Mucosa of rectum (tissue), 2 donors: ENCODE data around the gene PAPLN.
"Not testable (repeated sequence)": the region's sequence is repeated elsewhere in the genome, so short reads cannot be mapped to it uniquely, and the experiment has no call there.

Experiments
- H3K27ac ChIP-seq, 2 donors: one replicate each; pipeline ENCODE4 v1.7.0; 2013; ENCODE audit warnings: inconsistent platforms in 2 of 2, low read depth in 2 of 2, low read length in 2 of 2
- H3K27me3 ChIP-seq, 2 donors: one replicate each; pipeline ENCODE4 v1.7.0; 2013; ENCODE audit warnings: low read length in 2 of 2; ENCODE audit not compliant: control insufficient read depth in 2 of 2, insufficient read depth in 2 of 2
- H3K36me3 ChIP-seq, 2 donors: one replicate each; pipeline ENCODE4 v1.7.0; 2013; ENCODE audit warnings: low read length in 2 of 2; ENCODE audit not compliant: control insufficient read depth in 2 of 2, insufficient read depth in 2 of 2
- H3K4me1 ChIP-seq, 2 donors: one replicate each; pipeline ENCODE4 v1.7.0; 2013; ENCODE audit warnings: low read length in 2 of 2, mild to moderate bottlenecking in 1 of 2; ENCODE audit not compliant: control insufficient read depth in 2 of 2, insufficient read depth in 2 of 2
- H3K4me3 ChIP-seq, 2 donors: one replicate each; pipeline ENCODE4 v1.7.0; 2013; ENCODE audit warnings: low read length in 2 of 2
- H3K9ac ChIP-seq, 2 donors: one replicate each; pipeline ENCODE4 v1.7.0; 2013; ENCODE audit warnings: low read length in 2 of 2, low read depth in 1 of 2, mild to moderate bottlenecking in 1 of 2
- H3K9me3 ChIP-seq, 2 donors: one replicate each; pipeline ENCODE4 v1.7.0; 2013; ENCODE audit warnings: low read length in 2 of 2; ENCODE audit not compliant: control insufficient read depth in 2 of 2
- donor health status: healthy.
- donor health status: Normal muscosa, but diverticular disease.

Gene PAPLN

DNA sequence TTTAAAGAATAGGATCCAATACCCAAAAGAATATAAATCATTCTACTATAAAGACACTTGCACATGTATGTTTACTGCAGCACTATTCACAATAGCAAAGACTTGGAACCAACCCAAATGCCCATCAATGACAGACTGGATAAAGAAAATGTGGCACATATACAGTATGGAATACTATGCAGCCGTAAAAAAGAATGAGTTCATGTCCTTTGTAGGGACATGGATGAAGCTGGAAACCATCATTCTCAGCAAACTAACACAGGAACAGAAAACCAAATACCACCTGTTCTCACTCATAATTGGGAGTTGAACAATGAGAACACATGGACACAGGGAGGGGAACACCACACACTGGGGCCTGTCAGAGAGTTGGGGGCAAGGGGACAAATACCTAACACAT is 71.9 kb downstream of the PAPLN start:
- H3K36me3 ChIP-seq, H3K9ac ChIP-seq, H3K9me3 ChIP-seq: not testable (repeated sequence)

DNA sequence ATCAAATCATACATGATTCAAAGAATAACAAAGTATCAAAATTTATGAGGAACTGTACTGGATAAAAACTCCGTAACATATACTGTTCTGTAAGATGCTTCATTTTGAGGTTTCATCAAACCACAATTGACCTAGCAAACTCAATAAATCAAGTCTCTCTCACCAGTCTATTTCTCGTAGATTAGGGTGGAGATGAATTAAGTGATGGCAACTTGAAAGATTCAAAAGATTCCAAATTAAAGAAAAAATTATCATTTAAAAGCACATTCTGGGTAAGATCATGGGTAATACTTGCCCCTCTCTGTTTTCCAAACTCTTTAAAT is 74.4 kb downstream of the PAPLN start:
- Histone ChIP-seq H3K27me3 (no peaks in the 10 kb centered on the region), H3K4me3 (peak overlapping the region in 1 of 2 donors; percentile 4), H3K27ac (no peak overlapping the region), H3K9ac (no peak overlapping the region), H3K4me1 (peaks cover 3% of the 10 kb centered on the region in 2 donors), H3K36me3 (no peaks in the 10 kb centered on the region), H3K9me3 (no peaks in the 10 kb centered on the region)

More for the DNA sequence above, 71.9 kb downstream of the PAPLN start:
- not testable (repeated sequence) for H3K27me3 ChIP-seq, H3K4me3 ChIP-seq, H3K27ac ChIP-seq, H3K4me1 ChIP-seq

DNA sequence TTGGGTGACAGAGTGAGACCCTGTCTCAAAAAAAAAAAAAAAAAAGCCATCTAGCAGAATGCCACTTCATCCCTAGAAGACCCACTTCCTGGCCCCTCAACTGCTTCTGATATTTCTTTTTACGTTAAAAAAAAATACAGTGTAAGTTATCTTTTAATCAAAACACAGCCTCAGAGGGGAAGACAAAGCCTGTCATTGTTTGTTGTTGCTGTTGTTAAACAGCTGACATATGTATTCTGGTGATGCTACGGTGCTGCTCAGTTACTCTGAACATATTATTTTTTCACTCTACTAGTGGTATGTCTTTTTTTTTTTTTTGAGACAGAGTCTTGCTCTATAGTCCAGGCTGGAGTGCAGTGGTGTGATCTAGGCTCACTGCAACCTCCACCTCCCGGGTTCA is 75.4 kb downstream of the PAPLN start:
- Histone ChIP-seq H3K9ac (no peak overlapping the region), H3K9me3 (no peaks in the 10 kb centered on the region), H3K4me1 (peaks cover 3% of the 10 kb centered on the region in 2 donors), H3K36me3 (no peaks in the 10 kb centered on the region), H3K27me3 (no peaks in the 10 kb centered on the region), H3K27ac (no peak overlapping the region), H3K4me3 (no peak overlapping the region)

DNA sequence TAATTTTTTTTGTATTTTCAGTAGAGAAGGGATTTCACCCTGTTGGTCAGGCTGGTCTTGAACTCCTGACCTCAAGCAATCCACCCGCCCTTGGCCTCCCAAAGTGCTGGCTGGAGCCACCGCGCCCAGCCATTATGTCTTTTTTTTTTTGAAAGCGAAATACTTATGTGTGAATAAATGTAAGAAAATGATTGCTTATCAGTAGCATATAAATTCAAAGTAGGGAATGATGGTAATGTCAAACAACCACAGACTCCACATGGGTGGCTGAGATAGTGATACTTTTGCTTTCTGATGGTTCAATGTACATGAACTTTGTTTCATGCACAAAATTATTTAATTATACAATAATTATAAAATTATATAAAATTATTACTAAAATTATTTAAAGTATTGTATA is 75.8 kb downstream of the PAPLN start:
- no peaks in the 10 kb centered on the region for H3K36me3 ChIP-seq
- no peak overlapping the region for H3K27ac ChIP-seq
- no peaks in the 10 kb centered on the region for H3K27me3 ChIP-seq
- H3K4me3 ChIP-seq, result no peak overlapping the region
- H3K9ac ChIP-seq, result no peak overlapping the region
- H3K4me1 ChIP-seq, result peaks cover 3% of the 10 kb centered on the region in 2 donors
- H3K9me3 ChIP-seq, result no peaks in the 10 kb centered on the region

DNA sequence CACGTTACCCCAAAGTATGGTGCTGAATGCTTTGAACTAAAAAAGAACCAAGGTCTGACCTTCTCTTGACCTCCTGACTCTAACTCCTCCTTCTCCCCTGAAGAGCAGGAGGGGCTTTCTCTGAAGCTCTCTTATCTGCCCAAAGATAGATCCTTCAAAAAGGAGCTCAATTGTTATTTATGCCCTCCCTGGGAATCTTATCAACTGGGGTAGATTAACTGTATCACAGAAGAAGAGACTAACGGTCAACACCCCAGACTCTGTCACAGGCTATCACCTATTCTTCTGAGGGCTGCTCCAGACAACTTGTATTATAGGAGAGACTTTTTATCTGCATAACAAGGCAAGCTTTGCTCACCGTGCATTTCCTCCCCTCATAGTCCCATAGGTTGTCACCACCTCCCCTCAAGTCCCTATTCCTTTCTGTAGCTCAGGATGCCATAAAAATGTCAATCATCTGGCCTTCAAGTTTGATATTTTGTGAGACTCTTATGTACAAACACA is 86.6 kb downstream of the PAPLN start:
- Histone ChIP-seq H3K4me3 (no peak overlapping the region), H3K9me3 (no peaks in the 10 kb centered on the region), H3K4me1 (peaks cover 0 to 5% of the 10 kb centered on the region in 2 donors), H3K27me3 (no peaks in the 10 kb centered on the region), H3K36me3 (peaks cover 4 to 6% of the 10 kb centered on the region in 2 donors), H3K27ac (no peak overlapping the region), H3K9ac (no peak overlapping the region)
